Nephron progenitor cell (in vitro differentiated cells): ENCODE measurements around the gene MMP13.
A peak's percentile ranks its signal among the peaks of the same experiment; 100 is the strongest.

Experiments used
- DNase-seq: peaks from one replicate; pipeline ENCODE4 v3.0.0; 2021
- H3K27ac Mint-ChIP-seq: 2 replicates; pipeline ENCODE4 v1.8.0; 2021; ENCODE audit warnings: mild to moderate bottlenecking, moderate library complexity, mixed read lengths
- H3K27me3 Mint-ChIP-seq: 2 replicates; pipeline ENCODE4 v1.8.0; 2021; ENCODE audit warnings: mild to moderate bottlenecking, low read depth, mixed read lengths; ENCODE audit not compliant: poor library complexity
- H3K36me3 Mint-ChIP-seq: 2 replicates; pipeline ENCODE4 v1.8.0; 2021; ENCODE audit warnings: low read depth, mixed read lengths
- H3K4me1 Mint-ChIP-seq: 2 replicates; pipeline ENCODE4 v1.8.0; 2021; ENCODE audit warnings: mixed read lengths
- H3K4me3 Mint-ChIP-seq: 2 replicates; pipeline ENCODE4 v1.8.0; 2021; ENCODE audit warnings: mild to moderate bottlenecking, moderate library complexity, mixed read lengths
- H3K9me3 Mint-ChIP-seq: 2 replicates; pipeline ENCODE4 v1.8.0; 2021; ENCODE audit warnings: mild to moderate bottlenecking, moderate library complexity, mixed read lengths
- TF ChIP-seq, protein P1 (sequence below): fragments of 200-600 bp; sonication (generic); IDR thresholded peaks from 2 replicates; pipeline ENCODE4 v1.5.0; 2021; ENCODE audit warnings: antibody characterized with exemption

The MMP13 gene

DNA sequence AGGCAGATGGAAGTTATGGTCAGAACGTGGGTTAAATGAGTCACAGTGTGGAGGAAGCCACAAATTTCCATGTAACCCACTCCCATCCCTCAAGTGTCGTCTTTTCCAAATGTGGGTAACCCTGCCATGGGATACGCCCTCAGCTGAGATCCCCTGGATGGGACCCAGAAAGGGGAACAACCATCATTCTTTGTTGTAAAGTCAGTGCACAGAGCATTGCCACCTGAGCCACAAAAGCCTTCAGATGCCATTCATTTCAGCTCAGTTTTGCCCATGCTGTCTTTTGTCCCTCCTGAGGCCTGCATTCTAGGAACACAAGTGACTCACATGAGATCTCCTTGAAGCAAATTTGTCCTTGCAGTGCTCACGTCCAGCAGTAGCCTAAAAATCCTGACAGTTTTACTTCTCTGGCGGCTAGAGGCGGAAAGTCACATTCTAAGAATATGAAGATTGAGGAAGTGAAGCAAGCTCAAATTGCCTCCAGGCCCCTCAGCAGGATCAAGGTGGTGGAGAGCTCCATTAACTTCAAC lies 30.6 kb downstream of the MMP13 start:
- Mint-ChIP-seq H3K4me3 (no peak overlapping the region), H3K27ac (no peak overlapping the region), H3K9me3 (no peaks in the 10 kb centered on the region), H3K27me3 (peaks cover 3% of the 10 kb centered on the region), H3K36me3 (no peaks in the 10 kb centered on the region), H3K4me1 (no peaks in the 10 kb centered on the region)
- no peak for DNase-seq
- TF ChIP-seq, protein P1, sequence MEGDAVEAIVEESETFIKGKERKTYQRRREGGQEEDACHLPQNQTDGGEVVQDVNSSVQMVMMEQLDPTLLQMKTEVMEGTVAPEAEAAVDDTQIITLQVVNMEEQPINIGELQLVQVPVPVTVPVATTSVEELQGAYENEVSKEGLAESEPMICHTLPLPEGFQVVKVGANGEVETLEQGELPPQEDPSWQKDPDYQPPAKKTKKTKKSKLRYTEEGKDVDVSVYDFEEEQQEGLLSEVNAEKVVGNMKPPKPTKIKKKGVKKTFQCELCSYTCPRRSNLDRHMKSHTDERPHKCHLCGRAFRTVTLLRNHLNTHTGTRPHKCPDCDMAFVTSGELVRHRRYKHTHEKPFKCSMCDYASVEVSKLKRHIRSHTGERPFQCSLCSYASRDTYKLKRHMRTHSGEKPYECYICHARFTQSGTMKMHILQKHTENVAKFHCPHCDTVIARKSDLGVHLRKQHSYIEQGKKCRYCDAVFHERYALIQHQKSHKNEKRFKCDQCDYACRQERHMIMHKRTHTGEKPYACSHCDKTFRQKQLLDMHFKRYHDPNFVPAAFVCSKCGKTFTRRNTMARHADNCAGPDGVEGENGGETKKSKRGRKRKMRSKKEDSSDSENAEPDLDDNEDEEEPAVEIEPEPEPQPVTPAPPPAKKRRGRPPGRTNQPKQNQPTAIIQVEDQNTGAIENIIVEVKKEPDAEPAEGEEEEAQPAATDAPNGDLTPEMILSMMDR: no peak

DNA sequence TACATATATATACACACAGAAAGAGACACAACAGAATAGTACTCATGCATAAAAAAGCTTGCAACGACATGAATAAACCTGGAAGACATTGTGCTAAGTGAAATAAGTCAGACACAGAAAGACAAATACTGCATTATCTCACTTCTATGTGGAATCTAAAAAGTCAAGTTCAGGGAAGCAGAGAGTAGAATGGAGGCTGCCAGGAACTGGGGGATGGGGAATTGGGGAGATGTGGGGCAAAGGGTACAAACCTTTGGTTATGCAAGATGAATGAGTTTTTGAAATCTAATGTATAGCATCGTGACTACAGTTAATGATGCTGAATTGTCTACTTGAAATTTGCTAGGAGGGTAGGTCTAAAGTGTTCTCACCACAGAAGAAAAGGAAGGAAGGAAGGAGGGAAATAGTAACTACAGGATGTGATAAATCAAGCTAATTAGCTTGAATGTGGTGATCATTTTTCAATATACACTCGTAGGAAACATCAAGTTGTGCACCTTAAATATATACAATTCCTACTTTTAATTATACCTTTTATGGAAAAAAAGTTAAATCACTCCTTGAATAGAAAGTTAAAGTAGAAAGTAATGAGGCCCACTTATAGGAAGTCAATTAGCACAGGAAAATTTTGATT lies 33.8 kb downstream of the MMP13 start:
- Mint-ChIP-seq H3K27ac (no peak overlapping the region), H3K9me3 (no peaks in the 10 kb centered on the region), H3K36me3 (no peaks in the 10 kb centered on the region), H3K27me3 (peaks cover 3% of the 10 kb centered on the region), H3K4me3 (no peak overlapping the region), H3K4me1 (no peaks in the 10 kb centered on the region)
- no peak for DNase-seq
- TF ChIP-seq, protein P1: no peak

DNA sequence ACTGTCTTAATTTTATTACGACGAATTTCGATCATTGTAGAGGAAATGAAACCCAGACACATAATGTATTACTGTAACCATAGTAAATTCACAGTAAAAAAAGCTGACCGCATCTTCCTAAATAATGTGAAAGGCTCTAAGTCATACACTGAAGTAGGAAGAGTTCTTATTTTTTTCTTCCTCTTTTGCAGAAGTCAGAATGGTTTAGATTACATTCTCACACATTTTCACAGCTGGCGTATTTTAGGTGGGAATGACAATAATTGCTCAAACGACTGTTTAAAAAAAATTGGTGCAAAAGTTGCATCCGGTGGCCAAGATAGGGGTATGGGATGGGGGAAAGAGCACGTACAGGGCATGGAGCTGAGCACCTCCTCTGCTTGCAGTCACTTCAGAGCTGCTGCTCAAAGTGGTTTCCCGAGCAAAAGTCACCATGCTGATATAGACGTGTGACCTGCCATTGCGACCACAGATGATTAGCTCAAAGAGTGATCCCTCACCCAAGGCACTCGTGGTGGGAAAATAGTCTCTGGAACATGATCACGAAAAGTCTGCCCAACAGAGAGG lies 35.3 kb downstream of the MMP13 start:
- no peak overlapping the region for H3K4me3 Mint-ChIP-seq
- no peak for DNase-seq

DNA sequence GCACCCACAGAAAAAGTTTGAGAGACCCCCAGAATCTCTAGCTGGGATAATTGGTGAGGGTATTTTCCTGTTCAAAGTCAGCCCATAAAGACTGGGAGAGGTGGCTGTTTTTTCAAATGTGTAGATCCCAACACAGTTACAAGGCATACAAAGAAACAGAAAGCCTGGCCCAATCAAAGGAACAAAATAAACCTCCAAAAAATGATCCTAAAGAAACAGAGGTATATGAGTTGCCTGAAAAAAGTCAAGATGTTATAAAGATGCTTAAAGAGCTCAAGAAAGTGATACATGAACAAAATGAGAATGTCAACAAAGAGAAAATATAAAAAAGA lies 40.5 kb downstream of the MMP13 start:
- Mint-ChIP-seq H3K27ac (no peak overlapping the region), H3K27me3 (no peaks in the 10 kb centered on the region), H3K4me3 (no peak overlapping the region), H3K4me1 (peaks cover 6% of the 10 kb centered on the region), H3K9me3 (no peaks in the 10 kb centered on the region), H3K36me3 (no peaks in the 10 kb centered on the region)
- TF ChIP-seq, protein P1: no peak
- no peak for DNase-seq

More for the DNA sequence above, 35.3 kb downstream of the MMP13 start:
- peaks cover 3% of the 10 kb centered on the region for H3K27me3 Mint-ChIP-seq
- TF ChIP-seq, protein P1: no peak
- no peaks in the 10 kb centered on the region for H3K36me3 Mint-ChIP-seq
- H3K4me1 Mint-ChIP-seq: no peaks in the 10 kb centered on the region
- H3K9me3 Mint-ChIP-seq: no peaks in the 10 kb centered on the region
- no peak overlapping the region for H3K27ac Mint-ChIP-seq

DNA sequence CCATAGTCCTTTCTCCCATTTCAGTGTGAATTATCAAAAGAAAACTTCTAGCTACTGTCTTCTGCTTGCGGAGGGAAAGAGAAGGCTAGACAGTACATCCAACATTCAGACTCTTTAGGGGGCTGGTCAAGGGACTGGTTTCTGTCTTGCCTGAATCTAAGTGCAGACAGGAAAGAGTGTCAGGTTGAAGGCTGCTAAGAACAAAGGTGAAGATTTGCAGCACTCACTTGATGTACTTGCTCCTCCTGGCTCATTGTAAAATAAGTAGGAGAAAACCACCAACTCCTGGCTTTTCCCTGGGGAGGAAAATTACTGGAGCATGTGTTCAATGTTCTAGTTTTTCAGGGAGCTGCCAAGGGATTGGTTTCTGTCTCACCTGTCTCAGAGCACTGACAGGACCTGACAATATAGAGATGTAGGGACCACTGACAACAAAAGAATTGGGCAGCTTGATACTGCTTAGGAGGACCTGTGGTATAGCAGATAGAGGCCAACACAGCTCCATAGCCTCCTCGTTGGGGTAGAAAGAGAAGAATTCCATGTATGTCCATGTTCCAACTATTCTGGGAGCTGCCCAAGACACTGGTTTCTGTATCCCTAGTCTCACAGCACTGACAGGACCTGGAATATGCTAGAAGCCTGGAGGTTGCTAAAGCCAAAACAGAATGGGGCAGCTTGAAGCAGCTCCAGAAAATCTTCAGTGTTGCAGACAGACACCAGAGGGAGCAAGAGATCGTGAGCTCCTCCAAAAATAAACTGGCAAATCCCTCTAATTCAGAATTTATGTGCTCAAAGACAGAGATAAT lies 41.1 kb downstream of the MMP13 start:
- H3K27ac Mint-ChIP-seq: peak overlapping the region; percentile 43
- H3K36me3 Mint-ChIP-seq: peaks cover 2% of the 10 kb centered on the region
- H3K27me3 Mint-ChIP-seq: no peaks in the 10 kb centered on the region
- no peak for DNase-seq
- TF ChIP-seq, protein P1: peak; percentile 35
- H3K4me1 Mint-ChIP-seq: peaks cover 6% of the 10 kb centered on the region
- H3K4me3 Mint-ChIP-seq: no peak overlapping the region
- peaks cover 3% of the 10 kb centered on the region for H3K9me3 Mint-ChIP-seq
